ENCODE results near the gene ZMPSTE24. TPM values are rescaled to one million over a fixed set of nuclear protein-coding genes. Genes with fewer than 3 reads are reported as not detected.

Gene ZMPSTE24
- polyA plus RNA-seq, 2 of the 4 experiments (the other 2 are of a cell fraction): 44.3 to 61.3 TPM

Other genes starting within 250 kb of the ZMPSTE24 start
- 258 and 274 TPM in 2 replicates for gene CAP1, start 217.5 kb upstream of the ZMPSTE24 start, polyA plus RNA-seq (2011; rRNA removed)
- 267 to 294 TPM (median 274 TPM) in 3 replicates for gene CAP1, start 217.5 kb upstream of the ZMPSTE24 start, polyA plus RNA-seq (2017; fragmentation: RNase III; extraction: RNeasy Plus Mini Kit Qiagen cat#74134 plus additional on column Dnase treatment)
- 40.2 and 64.3 TPM in 2 replicates for gene PPT1, start 161.0 kb upstream of the ZMPSTE24 start, polyA plus RNA-seq (2011; rRNA removed)
- gene PPT1, start 161.0 kb upstream of the ZMPSTE24 start, polyA plus RNA-seq (2017; fragmentation: RNase III; extraction: RNeasy Plus Mini Kit Qiagen cat#74134 plus additional on column Dnase treatment): 55.9 to 57.2 TPM (median 56.7 TPM) in 3 replicates
- 7.9 and 8.3 TPM in 2 replicates for gene RLF, start 96.8 kb upstream of the ZMPSTE24 start, polyA plus RNA-seq (2011; rRNA removed)
- gene RLF, start 96.8 kb upstream of the ZMPSTE24 start, polyA plus RNA-seq (2017; fragmentation: RNase III; extraction: RNeasy Plus Mini Kit Qiagen cat#74134 plus additional on column Dnase treatment): 4.5 to 4.8 TPM (median 4.7 TPM) in 3 replicates
- not detected in 2 replicates for gene TMCO2, start 10.3 kb upstream of the ZMPSTE24 start, polyA plus RNA-seq (2011; rRNA removed)
- gene TMCO2, start 10.3 kb upstream of the ZMPSTE24 start, polyA plus RNA-seq (2017; fragmentation: RNase III; extraction: RNeasy Plus Mini Kit Qiagen cat#74134 plus additional on column Dnase treatment): not detected in 3 replicates
- 0.08 and 0.16 TPM in 2 replicates for gene COL9A2, start 59.0 kb downstream of the ZMPSTE24 start, polyA plus RNA-seq (2011; rRNA removed)
- 0.12 to 0.32 TPM (median 0.12 TPM) in 3 replicates for gene COL9A2, start 59.0 kb downstream of the ZMPSTE24 start, polyA plus RNA-seq (2017; fragmentation: RNase III; extraction: RNeasy Plus Mini Kit Qiagen cat#74134 plus additional on column Dnase treatment)
- gene SMAP2, start 115.5 kb downstream of the ZMPSTE24 start, polyA plus RNA-seq (2011; rRNA removed): 7.7 and 8.3 TPM in 2 replicates
- gene SMAP2, start 115.5 kb downstream of the ZMPSTE24 start, polyA plus RNA-seq (2017; fragmentation: RNase III; extraction: RNeasy Plus Mini Kit Qiagen cat#74134 plus additional on column Dnase treatment): 6.4 to 7.2 TPM (median 7.1 TPM) in 3 replicates
- 2.8 and 3.0 TPM in 2 replicates for gene ZFP69B, start 192.2 kb downstream of the ZMPSTE24 start, polyA plus RNA-seq (2011; rRNA removed)
- 1.9 to 2.3 TPM (median 1.9 TPM) in 3 replicates for gene ZFP69B, start 192.2 kb downstream of the ZMPSTE24 start, polyA plus RNA-seq (2017; fragmentation: RNase III; extraction: RNeasy Plus Mini Kit Qiagen cat#74134 plus additional on column Dnase treatment)
- not detected in 2 replicates for gene ZFP69, start 219.1 kb downstream of the ZMPSTE24 start, polyA plus RNA-seq (2011; rRNA removed)
- gene ZFP69, start 219.1 kb downstream of the ZMPSTE24 start, polyA plus RNA-seq (2017; fragmentation: RNase III; extraction: RNeasy Plus Mini Kit Qiagen cat#74134 plus additional on column Dnase treatment): not detected in 3 replicates

Measured in A549 (cell line).